ENCODE data around the gene ZNF564.
"Not testable (repeated sequence)": the region's sequence is repeated elsewhere in the genome, so short reads cannot be mapped to it uniquely, and the experiment has no call there.

Gene ZNF564

DNA sequence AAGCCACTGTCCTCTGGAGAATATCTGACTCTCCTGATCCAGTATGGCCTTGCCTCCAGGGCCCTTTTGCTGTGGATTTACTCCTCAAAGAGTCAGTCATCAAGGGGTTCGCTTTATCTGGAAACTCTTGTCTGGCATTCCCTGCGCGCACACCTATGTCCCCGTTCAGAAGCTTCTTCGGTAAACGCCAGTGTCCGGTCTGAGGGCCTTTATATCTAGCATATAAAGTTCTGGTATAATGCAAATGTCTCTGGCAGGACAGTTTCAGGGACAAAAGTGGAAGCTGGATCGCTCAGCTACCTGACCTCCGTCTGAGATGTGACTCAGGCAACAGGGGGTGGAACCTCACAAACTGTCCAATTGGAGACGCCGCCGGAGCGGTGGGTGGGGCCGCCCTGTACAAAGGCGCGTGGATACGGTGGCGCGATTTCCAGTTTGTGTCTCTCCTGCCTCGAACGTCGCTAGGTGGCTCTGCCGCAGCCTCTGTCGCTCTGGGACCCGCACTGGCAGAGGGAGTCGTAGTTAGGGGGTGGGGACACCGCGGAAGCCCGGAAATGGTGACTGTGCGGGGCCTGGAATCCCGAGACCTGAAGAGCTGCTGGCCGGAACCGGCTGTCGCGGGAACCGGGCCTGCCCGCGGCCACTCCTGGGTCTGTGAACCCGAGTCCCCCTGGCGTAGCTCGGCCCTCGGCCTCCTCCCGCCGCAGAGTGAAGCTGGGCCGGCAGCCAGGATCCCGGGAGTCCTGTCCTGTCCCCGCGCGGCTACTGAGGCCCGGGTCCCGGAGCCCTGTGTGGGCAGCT, 56.1 kb downstream of the ZNF564 start:
- DNase-seq, result peak; percentile 97

DNA sequence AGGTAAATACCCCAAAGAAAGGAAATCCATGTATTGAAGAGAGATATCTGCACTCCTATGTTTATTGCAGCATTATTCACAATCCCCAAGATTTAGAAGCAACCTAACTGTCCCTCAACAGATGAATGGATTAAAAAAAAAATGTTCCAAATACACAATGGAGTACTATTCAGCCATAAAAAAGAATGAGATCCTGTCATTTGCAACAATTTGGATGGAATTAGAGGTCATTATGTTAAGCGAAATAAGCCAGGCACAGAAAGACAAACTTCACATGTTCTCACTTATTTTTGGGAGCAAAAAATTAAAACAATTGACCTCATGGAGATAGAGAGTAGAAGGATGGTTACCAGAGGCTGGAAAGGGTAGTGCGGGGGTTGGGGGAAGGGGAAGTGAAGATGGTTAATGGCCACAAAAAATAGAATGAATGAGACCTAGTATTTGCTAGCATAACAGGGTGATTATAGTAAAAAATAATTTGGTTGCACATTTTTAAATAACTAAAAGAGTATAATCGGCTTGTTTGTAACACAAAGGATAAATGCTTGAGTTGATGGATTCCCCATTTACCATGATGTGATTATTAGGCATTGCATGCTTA, 56.9 kb downstream of the ZNF564 start:
- DNase-seq, result no peak

DNA sequence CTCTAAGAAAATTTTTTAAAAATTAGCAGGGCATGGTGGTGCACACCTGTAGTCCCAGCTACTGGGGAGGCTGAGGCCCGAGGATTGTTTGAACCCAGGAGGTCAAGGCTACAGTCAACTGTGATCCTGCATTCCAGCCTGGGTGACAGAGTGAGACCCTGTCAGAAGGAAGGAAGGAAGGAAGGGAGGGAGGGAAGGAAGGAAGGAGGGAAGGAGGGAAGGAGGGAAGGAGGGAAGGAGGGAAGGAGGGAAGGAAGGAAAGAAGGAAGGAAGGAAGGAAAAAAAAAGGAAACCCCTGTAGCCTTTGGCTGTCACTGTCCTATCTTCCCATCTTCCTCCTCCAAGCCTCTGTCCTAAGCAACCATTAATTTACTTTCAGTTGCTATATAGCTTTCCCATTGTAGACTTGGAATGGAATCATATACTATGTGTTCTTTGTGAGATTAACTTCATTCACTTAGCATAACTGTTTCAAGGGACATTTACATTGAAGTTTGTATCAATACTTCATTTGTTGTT, 65.0 kb downstream of the ZNF564 start:
- not testable (repeated sequence) for DNase-seq

DNA sequence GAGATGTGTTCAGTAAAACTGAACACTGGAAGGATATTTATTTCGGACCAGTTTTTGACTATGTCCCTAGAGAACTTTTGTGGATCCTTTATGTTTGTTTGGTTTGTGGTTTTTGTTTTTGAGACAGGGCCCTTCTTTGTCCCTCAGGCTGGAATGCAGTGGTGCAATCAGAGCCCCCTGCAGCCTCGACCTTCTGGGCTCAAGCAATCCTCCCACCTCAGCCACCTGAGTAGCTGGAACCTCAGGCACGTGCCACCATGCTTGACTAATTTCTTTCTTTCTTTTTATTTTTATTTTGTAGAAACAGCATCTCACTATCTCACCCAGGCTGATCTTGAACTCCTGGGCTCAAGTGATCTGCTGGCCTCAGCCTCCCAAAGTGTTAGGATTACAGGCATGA, 65.7 kb downstream of the ZNF564 start:
- no peak for DNase-seq

DNA sequence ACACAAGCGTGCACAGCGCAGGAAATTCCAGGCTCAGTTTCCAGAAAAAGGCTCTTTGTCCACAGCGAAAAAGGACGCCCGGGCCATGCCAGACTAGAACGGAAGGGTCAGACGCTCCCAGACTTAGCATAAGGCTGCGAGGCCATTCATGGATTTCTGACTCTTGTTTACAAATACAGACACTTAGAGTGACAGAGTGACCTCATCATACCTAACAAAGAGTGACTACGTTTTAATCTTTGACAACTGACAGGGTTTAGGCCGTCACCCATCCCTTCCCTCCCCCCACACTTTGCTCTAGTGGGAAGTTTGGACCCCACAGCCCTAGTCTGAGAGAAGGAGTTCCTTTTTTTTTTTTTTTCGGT, 66.2 kb downstream of the ZNF564 start:
- no peak for DNase-seq

DNA sequence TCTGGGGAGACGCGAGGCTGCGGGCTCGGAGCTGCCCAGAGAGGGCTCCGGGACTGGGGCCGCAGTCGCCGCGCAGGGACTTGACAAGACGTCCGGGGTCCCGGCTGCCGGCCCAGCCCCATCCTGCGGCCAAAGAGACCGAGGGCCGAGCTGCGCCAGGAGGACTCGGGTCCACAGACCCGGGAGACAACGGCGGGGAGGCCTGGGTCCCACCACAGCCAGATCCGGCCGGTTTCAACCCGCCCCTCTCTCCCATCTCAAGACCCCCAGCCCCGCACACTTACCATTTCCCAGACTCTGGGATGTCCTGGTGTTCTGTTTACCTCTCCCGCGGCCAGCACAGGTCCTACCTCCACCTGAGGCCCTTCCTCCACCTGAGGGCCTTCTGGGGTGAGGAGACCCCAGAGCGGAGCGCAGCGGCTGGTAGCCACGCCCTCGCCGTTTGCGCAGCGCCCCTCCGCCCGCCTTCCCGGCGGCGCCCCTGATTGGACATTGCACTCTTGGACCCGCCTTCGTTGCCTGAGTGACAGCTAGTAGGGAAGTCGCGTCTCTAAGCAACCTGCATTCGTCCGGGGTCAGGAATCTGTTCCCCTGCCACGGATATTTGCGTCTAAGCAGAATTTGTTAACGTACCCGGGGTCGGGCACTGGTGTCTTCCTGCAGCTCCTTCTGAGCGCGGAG, 66.8 kb downstream of the ZNF564 start, which contains the start of gene ZNF709:
Gene ZNF709, minus strand, starts transcription at position 446 of the 681 bp plus-strand sequence. Its CDS starts 159 bp downstream, at position 287.
- peak; percentile 95 for DNase-seq

DNA sequence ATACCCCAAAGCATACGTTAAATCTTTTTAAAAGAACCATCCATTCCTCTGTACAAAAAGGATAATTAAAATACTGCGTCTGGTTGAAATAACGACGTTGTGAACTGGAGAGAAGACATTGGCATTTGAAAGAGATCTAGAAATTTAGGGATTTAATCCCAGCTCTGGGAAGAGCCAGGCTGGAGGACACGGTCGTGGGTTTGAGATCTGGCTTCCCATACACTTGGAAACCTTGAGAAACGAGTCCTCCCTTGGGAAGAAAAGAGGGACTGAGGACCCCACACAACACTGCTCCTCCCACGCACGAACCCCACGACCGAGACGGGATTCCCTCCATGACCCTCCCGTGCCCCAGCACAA, 67.3 kb downstream of the ZNF564 start:
- DNase-seq, result no peak

DNA sequence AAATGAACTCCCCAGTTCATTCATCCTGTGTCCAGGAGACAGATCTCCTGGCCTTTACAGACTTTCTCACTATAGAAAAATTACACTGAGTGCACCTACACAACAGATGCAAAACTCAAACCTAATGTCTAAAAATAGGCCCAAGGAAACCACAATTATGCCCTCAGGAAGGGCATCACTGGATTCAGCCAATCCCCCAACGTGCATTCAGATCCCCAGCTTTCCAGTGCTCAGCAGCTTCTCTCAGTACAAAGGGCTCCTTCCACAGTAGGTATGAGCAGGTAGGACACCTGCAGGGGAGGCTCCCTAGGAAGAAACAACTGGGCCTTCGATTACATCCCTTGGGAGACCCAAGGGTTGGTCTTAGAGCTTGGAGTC, 68.8 kb downstream of the ZNF564 start:
- no peak for DNase-seq

DNA sequence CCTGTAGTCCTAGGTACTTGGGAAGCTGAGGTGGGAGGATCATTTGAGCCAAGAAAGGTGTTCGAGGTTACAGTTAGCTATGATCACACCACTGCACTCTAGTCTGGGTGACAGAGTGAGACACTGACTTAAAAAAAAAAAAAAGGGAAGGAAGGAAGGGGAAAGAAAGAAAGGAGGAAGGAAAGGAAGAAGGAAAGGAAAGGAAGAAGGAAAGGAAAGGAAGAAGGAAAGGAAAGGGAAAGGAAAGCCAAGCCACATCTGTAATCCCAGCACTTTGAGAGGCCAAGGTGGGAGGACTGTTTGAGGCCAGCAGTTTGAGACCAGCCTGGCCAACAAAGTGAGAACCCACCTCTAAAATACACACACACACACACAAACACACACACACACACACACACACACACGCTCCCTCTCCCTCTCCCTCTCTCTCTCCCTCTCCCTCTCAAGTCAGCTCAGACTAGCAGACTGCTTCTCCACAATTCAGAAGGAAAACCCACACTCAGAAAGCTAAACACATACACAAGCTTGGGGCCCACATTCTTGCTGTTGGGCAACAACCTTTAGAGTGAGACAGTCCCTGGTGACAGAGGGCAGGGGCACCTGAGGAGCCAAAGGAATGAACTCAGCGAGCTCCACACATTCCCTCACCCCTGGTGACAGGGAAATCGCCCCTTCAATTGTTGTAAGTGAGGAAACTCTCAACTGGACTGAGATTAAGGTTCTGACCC, 69.3 kb downstream of the ZNF564 start:
- DNase-seq, result no peak

DNA sequence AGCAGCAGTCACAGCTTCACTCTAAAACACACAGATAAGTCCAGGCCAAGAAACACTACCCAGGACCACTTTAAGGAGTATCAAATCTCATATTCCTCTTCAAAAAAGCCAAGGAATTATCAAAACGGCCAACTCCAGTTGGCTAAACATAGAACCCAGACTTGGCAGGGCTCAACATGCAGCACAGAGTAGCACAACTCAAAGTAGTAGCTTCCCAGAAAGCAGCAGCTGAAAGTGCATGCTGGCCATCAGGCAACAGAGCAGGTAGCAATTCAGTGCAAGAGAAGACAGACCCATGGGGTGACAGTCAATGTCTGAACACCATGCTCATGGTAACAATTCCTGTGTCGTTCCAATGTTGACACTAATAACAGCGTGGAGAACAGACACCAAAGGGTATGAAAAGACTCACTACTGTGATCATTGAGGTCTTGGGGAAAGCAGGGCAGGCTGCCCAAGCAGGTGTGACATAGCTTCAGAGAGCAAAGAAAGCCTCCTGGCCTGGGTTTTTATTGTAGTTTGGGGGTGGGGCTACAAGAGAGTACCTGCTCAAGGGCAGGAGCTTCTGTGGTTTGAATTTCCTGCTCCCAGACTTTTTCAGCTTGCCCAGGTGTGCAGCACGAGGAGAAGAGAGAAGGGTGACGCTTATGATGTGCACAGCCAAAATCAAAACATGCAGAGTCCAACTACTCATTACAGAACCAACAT, 72.9 kb downstream of the ZNF564 start:
- DNase-seq, result no peak
